NCI-H524 (cell line): ENCODE measurements around the gene PERCC1.
A peak's percentile ranks its signal among the peaks of the same experiment; 100 is the strongest.
"Not testable (repeated sequence)": the region's sequence is repeated elsewhere in the genome, so short reads cannot be mapped to it uniquely, and the experiment has no call there.

ENCODE experiments used
- DNase-seq, 2 experiments: peaks; one replicate each; lab custom pipeline; 2025; lab: John Stamatoyannopoulos, UW

Gene PERCC1

GRCh38 chr16:1469693-1470201, 38.9 kb downstream of the PERCC1 start:
- no peak for DNase-seq

- no peak for DNase-seq
These were observed 39.8 kb downstream of the PERCC1 start for GRCh38 chr16:1470481-1471251.

- DNase-seq, result no peak
These were observed 40.8 kb downstream of the PERCC1 start for GRCh38 chr16:1471569-1472194.

- no peak for DNase-seq
These were observed 42.1 kb downstream of the PERCC1 start for GRCh38 chr16:1472974-1473373.

GRCh38 chr16:1474082-1474795, 43.4 kb downstream of the PERCC1 start:
- no peak for DNase-seq

GRCh38 chr16:1474796-1475551, 44.1 kb downstream of the PERCC1 start, which contains the start of gene CLCN7:
Gene CLCN7, minus strand, starts transcription at chr16:1475028. Its CDS starts 54 bp downstream, at chr16:1474974.
- peak; percentile 53 to 82 for DNase-seq

GRCh38 chr16:1475552-1476114, 44.8 kb downstream of the PERCC1 start:
- peak in 1 of 2 experiments; percentile 24 for DNase-seq

- DNase-seq, result no peak
These were observed 46.2 kb downstream of the PERCC1 start for GRCh38 chr16:1477033-1477432.

GRCh38 chr16:1478937-1479336, 48.1 kb downstream of the PERCC1 start:
- not testable (repeated sequence) for DNase-seq

- no peak for DNase-seq
These were observed 51.3 kb downstream of the PERCC1 start for GRCh38 chr16:1481906-1482835.
